Measurements from ENCODE around the gene RAB34.
A peak's percentile ranks its signal among the peaks of the same experiment; 100 is the strongest.
"Not testable (repeated sequence)": the region's sequence is repeated elsewhere in the genome, so short reads cannot be mapped to it uniquely, and the experiment has no call there.

Gene RAB34

DNA sequence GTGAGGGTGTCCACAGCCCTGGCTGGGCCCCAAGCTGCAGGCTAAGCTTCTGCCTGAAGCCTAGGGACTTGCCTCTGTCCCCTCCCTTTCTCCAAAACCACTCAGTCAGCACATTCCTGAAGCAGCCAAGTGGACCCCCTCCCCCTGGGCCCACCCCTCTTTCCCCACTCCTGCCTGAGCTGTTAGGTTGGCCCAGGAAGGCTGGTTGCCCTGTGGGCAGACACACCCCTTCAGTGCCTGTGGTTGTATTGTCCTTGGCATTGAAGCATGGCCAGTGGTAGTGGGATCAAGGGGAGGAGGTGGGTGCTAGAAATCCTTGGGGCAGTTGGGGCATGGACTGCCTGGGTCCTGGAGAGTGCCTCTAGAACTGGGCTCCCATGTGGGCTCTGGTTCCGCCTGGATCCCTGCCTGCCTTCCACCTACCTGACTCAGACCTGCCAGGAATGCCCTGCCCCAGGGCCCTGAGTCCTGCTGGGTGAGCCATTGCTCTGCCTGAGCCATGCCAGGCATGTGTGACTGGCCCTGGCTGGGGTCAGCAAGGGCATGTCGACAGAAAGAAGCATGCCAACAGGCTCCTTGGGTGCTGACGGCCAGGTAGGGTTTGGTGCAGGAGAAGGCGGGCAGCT lies 28.2 kb upstream of the RAB34 start:
- no peak for DNase-seq

DNA sequence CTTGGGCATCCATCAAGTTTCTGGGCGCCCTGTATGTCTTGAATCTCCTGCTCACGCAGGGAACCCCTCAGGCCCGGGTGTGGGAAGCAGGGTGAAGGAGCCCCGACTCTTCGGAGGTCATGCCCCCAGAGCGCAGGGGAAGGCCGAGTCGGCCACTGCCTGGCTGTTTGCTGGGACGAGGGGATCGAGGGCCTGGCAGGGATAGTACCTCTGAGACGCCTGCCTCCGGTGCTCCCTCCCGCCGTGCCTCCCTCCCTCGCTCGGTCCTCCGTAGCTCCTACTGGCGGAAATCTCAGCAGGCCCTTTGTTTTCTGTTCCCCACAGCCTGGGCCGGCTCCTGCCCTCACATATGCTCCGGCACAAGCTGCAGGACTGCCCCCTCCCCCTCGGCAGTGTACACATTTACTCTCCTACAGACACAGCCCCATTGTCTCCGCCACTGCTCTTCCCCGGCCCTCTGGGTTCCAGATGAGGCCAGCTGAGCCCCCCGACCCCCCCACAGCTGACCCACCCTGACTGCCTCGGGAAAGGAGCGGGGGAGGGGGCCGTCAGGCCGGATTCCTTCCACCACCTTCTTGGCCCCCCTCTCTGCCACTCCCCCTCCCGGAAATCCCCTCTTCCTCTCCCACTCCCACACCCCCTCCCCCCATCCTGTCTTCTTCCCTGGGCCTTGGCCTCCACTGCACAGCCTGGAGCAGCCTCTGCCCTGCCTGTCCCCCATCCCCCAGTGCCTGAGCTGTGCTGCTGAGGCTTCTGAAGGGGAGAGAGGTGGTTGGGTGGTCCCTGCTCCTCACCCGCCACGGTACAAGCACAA lies 27.5 kb upstream of the RAB34 start:
- DNase-seq: peak in 1 of 2 experiments; percentile 51

DNA sequence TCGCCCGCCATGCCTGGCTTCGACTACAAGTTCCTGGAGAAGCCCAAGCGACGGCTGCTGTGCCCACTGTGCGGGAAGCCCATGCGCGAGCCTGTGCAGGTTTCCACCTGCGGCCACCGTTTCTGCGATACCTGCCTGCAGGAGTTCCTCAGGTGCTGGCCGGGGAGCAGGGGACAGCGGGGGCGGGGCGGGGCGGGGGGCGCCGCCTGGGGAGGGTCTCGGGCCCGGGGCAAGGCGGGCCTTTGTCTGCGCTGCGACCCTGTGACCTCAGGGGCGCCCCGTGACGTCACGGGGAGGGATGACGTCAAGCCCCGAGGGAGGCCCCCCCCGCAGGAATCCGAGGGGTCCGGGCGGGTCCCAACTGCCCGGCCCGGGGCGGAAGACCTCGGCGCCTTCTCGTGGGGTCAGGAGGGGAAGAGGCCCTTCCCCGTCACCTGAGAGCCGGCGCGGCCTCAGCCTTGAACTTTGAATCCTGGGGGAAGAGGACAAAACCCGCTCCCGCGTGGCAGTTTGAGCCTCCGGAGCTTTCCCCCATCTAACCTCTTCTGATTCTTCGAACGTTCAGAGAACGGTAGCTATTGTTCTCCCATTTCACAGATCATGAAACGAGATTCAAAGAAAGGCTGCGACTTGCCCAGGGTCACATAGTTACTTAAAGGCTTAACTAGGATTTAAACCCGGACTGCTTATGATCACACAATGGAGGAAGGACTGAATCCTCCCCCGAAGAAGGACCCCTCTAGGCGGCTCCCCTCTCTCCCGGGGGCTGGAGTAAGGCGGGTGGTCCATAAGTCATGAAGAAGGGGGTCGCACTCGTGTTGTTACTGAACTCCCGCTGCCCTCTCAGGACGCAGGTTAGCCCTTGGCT lies 26.7 kb upstream of the RAB34 start:
- peak in 1 of 2 experiments; percentile 8 for DNase-seq

DNA sequence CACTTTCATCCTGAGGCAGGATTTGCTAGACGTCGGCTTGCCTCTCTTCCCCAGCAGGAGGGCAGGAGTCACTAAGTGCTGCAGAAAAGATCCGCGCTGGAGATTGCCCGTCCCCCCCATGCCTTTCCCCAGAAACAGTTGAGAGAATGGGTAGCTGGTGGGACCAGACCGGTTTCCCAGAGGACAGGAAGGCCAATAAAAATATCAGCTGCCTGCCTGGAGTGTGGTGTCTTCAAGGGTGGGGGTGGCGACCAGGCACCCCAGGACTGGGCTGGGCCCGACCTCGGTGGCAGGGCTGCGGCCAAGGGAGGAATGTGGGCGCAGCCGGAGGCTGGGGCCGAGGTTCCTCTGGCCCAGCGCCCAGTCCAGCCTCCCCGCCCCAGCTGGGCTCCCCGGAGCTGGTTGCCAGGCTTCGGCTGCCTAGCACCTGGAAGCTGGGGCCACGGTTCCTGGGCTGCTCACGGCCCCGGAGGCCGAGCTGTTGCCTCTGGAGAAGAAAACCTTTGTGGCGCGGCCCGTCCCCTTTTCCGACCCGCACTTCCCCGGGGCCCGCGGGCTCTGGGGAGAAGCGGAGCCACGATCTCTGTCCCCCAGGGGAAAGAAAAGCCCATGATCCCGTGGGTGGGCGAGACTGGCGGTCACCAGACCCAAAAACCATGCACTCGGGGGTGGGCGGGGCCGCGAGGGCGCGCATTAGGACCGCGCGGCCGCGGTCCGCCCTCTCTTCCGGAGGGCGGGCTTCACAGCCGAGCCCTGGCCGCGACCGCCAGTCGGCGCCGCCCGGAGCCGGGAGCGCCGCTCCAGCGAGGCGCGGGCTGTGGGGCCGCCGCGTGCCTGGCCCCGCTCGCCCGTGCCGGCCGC lies 25.8 kb upstream of the RAB34 start, which contains the start of gene TRAF4:
Gene TRAF4 (plus strand): TSS at position 769 of the 861 bp plus-strand sequence. CDS start 102 bp downstream, outside the sequence.
- peak; percentile 72 to 79 for DNase-seq

DNA sequence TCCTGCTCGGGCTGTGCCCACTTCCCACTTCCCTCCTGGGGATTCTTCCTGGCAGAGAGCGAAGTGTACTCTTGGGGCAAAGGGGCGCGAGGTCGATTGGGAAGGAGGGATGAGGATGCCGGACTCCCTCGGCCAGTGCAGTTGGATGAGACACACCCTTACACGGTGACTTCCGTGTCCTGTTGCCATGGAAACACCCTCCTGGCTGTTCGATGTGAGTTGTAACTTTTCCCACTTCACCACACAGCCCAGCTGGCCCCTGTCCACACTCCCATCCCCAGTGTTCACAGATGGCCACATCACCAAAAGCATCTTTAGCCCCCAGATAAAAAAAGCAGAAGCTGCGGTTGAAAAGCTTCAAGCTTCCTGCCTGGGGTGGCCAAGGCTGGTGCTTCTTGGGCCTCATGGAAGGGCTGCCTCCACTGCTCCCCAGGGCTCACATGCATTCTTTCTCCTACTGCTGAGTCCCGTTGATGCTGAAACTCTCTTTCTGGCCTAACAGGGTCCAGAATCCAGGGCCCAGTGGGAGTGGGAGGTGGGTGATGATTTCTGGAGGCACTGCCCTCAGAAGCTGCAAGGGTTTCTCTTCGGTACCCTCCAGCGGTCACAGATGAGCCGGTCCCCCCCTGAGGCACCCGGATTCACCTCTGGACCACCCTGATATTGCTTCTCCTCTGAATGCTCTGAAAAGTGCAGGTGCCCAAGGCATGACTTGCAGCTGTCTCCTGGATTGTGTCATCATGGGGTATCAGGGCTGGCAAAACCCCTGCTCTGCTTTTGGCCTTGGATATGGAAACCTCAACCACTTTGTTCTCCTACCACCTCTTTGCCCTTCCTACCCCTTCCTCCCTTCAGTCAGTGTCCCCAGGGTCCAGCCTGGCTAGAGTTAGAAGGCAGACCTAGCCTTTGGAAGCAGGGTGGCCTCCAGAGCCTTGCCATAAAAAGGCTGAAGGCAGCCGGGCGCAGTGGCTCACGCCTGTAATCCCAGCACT lies 24.0 kb upstream of the RAB34 start:
- DNase-seq: no peak

DNA sequence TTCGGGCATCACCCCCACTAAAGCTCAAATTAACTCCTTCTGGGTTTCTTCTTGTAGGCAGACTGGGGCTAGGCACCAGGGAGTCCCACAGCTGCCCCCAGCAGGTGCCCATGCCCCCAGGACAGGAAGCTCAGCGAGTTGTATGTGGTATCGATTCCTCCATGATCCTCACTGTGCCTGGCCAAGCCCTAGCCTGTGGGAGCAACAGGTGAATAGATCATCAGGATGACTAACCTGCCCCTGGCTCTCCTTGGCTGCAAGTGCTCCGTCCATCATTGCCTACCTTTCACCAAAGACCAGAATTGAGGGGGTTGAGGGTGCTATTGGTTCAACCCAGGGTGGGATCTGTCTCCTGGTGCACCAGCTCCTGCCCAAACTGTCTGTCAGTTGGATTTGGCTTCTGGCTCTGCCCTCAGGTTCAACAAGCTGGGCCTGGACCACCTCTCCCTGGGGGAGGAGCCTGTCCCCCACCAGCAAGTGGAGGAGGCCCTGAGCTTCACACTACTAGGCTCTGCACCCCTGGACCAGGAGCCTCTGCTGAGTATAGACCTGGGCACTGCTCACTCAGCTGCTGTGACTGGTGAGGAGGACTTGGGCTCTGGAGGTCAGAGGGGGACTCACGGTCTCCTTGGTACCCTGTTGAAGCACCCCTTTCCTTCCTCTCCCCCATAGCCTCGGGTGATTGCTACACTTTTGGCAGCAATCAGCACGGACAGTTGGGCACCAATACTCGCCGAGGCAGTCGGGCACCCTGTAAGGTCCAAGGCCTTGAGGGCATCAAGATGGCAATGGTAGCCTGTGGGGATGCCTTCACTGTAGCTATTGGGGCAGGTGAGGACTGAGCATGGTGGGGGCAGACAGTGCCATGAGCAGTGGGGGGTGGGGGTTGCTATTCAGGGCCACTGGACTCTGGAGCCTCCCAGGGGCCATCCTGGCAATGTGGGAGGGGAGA lies 23.0 kb upstream of the RAB34 start:
- DNase-seq: no peak

DNA sequence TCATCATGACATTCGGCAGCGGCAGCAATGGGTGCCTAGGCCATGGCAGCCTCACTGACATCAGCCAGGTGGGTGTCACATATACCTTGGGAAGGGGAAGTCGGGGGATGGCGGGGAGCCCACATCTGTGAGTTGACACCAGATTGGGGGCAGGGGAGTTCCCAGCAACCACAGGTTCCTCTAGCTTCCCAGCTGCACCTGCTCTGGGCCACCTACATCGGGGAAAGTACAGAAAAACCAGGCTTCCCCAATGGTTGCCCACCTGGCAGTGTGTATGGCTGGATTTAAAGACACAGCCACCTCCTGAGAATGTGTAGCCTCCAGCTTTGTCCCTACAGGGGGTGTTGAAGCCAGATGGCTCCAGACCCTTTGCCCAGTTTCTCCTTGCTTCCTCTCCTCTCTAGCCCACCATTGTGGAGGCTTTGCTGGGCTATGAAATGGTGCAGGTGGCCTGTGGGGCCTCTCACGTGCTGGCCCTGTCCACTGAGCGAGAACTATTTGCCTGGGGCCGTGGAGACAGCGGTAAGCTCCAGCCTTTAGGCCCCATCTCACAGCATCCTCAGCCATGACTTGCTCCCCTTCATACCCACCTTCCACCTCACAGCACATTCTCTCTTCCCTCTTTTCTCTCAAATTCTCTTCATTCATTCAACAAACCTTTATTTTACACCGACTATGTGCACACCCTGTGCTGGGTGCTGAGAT lies 21.2 kb upstream of the RAB34 start:
- DNase-seq: no peak

DNA sequence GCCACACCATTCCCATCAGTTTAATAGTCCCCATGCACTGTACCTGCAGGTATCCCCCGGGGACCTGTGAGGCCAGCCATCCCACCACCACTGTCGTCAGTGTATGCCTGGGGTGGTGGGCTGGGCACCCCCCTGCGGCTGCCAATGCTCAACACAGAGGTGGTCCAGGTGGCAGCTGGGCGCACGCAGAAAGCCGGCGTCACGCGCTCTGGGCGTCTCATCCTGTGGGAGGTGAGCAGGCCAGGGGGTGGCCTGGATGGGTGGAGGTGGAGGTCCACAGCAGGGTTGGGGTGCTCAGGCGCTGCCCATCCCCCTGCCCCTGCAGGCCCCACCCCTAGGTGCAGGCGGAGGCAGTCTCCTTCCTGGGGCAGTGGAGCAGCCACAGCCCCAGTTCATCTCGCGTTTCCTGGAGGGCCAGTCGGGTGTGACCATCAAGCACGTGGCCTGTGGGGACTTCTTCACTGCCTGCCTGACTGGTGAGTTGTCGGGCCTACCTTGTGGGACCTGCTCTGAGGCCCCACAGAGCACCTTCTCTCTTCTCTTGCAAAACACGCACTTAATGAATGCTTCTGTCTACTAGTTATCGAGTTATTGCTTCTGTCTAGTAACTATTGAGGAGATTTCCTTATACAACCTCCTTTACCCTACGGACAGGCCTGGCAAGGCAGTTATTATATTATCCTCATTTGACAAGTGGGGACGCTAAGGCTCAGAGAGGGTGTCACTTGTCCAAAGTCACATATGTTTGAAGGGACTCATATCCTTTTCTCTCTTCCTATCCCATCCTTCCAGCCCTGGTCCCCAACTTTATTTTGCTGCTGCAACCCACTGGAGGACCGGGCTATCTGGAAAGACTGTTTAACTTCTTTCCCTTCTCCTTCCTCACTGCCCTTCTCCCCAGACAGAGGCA lies 20.4 kb upstream of the RAB34 start:
- no peak for DNase-seq

DNA sequence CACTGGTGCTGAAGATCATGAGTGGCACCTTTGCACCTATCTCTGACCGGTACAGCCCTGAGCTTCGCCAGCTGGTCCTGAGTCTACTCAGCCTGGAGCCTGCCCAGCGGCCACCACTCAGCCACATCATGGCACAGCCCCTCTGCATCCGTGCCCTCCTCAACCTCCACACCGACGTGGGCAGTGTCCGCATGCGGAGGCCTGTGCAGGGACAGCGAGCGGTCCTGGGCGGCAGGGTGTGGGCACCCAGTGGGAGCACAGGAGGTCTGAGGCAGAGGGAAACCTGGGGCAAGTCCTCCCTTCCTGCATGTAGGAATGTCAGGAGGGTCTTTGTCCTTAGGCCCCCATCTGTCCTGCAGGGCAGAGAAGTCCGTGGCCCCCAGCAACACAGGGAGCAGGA lies 19.6 kb upstream of the RAB34 start:
- DNase-seq: no peak

DNA sequence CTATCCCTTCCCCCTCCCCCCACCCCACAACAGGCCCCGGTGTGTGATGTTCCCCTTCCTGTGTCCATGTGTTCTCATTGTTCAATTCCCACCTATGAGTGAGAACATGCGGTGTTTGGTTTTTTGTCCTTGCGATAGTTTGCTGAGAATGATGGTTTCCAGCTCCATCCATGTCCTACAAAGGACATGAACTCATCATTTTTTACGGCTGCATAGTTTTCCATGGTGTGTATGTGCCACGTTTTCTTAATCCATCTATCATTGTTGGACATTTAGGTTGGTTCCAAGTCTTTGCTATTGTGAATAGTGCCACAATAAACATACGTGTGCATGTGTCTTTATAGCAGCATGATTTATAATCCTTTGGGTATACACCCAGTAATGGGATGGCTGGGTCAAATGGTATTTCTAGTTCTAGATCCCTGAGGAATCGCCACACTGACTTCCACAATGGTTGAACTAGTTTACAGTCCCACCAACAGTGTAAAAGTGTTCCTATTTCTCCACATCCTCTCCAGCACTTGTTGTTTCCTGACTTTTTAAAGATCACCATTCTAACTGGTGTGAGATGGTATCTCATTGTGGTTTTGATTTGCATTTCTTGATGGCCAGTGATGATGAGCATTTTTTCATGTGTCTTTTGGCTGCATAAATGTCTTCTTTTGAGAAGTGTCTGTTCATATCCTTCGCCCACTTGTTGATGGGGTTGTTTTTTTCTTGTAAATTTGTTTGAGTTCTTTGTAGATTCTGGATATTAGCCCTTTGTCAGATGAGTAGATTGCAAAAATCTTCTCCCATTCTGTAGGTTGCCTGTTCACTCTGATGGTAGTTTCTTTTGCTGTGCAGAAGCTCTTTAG lies 18.5 kb upstream of the RAB34 start:
- not testable (repeated sequence) for DNase-seq

DNA sequence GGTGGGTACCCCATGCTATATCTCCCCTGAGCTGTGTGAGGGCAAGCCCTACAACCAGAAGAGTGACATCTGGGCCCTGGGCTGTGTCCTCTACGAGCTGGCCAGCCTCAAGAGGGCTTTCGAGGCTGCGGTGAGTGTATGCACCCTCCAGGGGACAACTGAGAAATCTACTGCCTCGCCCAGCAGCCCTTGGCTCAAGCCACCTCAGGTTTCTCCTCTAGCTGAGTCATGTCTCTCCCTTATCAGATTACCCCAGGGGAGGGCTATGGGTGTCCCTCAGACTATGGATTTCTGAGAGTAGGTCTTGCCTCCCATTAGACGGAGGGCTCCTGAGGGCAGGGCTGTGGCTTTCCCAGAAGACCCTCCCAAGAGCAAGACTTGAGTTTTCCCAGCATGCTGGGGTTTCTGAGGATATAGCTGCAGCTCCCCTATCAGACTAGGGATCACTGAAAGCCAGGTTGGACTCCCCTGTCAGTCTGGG lies 17.6 kb upstream of the RAB34 start:
- DNase-seq: no peak

DNA sequence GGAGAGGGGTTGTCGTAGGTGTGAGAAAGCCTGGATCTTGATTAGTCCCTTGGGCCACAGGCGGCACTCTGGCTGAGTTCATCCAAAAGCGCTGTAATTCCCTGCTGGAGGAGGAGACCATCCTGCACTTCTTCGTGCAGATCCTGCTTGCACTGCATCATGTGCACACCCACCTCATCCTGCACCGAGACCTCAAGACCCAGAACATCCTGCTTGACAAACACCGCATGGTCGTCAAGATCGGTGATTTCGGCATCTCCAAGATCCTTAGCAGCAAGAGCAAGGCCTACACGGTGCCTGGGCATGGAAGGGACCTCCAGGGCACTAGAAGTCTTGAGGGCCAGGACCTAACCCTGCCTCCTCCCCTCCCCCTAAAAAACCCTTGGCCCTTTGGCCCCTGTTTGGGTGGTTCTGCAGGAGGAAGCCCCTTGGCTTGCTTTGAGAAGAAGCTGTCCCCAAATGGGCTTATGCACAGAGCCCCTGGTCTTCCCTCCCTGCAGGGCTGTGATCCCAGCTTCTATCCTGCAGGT lies 17.1 kb upstream of the RAB34 start:
- no peak for DNase-seq

DNA sequence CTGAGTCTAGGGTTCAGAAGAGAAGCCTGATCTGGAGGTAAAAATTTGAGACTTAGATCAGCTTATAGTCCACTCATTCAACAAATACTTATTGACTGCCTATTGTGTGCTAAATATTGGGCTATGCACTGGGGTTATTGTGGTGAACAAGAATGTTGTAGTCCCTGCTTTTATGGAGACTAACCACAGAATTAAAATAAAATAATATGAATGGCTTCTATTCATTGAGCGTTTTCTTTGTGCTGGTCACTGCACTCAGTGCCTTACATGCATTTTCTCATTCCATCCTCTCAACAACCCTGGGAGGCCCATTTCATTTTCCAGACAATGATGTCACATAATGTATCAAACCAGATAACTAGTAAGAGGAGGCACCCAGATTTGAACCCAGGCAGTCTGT lies 15.7 kb upstream of the RAB34 start:
- no peak for DNase-seq

DNA sequence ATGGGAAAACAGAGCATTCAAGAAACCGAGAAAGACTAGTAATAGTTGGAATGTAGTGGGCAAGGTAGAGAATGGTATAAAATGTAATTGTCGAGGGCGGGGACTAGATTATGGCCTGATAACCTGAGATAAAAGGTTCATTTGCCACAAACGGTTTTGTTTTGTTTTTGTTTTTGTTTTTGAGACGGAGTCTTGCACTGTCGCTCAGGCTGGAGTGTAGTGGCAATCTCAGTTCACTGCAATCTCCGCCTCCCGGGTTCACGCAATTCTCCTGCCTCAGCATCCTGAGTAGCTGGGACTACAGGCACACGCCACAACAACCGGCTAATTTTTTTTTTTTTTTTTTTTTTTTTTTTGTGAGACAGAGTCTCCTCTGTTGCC lies 12.3 kb upstream of the RAB34 start:
- no peak for DNase-seq

DNA sequence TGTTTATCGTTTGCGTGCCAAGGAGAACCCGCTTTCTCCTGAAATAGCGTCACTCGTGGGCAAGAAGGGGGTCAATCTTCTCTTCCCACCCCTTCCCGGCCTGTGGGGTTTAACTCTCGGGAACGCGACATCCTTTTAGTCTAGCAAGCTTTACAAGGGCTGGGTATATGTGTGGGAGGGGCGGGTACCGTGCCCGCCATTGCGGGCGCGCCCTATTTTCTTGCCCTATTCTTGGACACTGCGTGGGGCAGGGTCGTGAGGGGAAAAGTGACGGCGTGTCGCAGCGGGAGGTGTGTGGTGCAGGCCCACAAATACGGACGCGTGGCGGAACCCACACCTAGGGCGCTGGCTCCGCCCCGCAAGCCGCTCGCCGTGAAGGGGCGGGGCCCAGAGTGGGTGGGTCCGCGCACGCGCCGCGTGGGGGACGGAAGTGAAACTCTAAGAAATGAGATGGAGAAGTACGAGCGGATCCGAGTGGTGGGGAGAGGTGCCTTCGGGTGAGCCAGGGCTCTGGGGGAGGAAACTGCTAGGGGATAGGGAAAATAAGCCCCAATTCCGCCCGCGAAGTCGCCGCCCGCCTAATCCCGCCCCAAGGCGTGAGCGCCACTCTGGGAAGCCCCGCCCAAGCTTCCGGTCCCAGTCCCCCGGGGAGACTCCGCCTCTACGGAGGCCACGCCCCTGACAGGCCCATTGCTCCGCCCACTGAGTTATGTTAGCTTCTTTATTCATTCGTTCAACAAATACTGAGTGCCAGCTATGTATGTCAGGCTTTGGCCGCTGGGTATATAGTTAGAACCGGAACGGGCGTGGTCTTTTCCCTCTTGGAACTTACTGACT lies 10.9 kb upstream of the RAB34 start, which contains the start of gene NEK8:
Gene NEK8 (plus strand): TSS at position 425 of the 837 bp plus-strand sequence. CDS start 26 bp downstream, at position 451.
- peak; percentile 77 to 86 for DNase-seq

Measured in SHP77 (cell line).